ENCODE measurements around the gene DDX49.
A peak's percentile ranks its signal among the peaks of the same experiment; 100 is the strongest.

Gene DDX49

GRCh38 chr19:18871543-18871942 is 48.0 kb upstream of the DDX49 start:
- Histone ChIP-seq H3K4me1 (ENCODE audit: control insufficient read depth in 2 of 2, insufficient read depth in 1 of 2, low read depth in 1 of 2, low read length in 2 of 2) (peaks cover 0 to 3% of the 10 kb centered on the region in 2 donors), H2AK5ac (ENCODE audit: low read depth, low read length) (no peak overlapping the region), H3K27me3 (ENCODE audit: control insufficient read depth in 3 of 3, insufficient read depth in 3 of 3, low read depth in 1 of 3, low read length in 3 of 3) (no peaks in the 10 kb centered on the region), H2BK5ac (ENCODE audit: low read length) (no peak overlapping the region), H3K36me3 (replicated peaks in 1 of 2; ENCODE audit: control insufficient read depth in 2 of 2, insufficient read depth in 2 of 2, low read length in 2 of 2) (peaks cover 14 to 64% of the 10 kb centered on the region in 2 donors), H3K9ac (ENCODE audit: low read depth, low read length, poor library complexity) (no peak overlapping the region), H2BK120ac (ENCODE audit: low read depth, low read length) (no peak overlapping the region), H3K23ac (ENCODE audit: low read depth, low read length, poor library complexity) (no peak overlapping the region), H2AFZ (ENCODE audit: low read length) (no peak overlapping the region), H2BK15ac (ENCODE audit: low read length) (no peak overlapping the region), H3K9me3 (replicated peaks in 1 of 2; ENCODE audit: control insufficient read depth in 2 of 2, insufficient read depth in 1 of 2, low read depth in 1 of 2, low read length in 2 of 2) (peaks cover 0 to 9% of the 10 kb centered on the region in 2 donors), H3K27ac (replicated peaks; ENCODE audit: low read length) (no peak overlapping the region), H3K79me1 (ENCODE audit: low read depth, low read length) (no peaks in the 10 kb centered on the region), H2BK12ac (ENCODE audit: low read length) (no peak overlapping the region), H3K4me3 (ENCODE audit: low read length in 2 of 2) (no peak overlapping the region), H3K4ac (ENCODE audit: low read length) (no peak overlapping the region), H3K18ac (ENCODE audit: low read length) (no peak overlapping the region), H3K4me2 (ENCODE audit: insufficient read depth, low read length, poor library complexity, severe bottlenecking) (no peak overlapping the region), H4K91ac (ENCODE audit: low read depth, low read length, poor library complexity) (no peak overlapping the region), H3K14ac (ENCODE audit: low read length) (no peak overlapping the region), H4K8ac (ENCODE audit: low read depth, low read length) (no peak overlapping the region)
- DNase-seq (ENCODE audit: low spot score), result no peak
- WGBS, 2 donors (ENCODE audit: extremely low coverage in 2 of 2, insufficient read length in 2 of 2, insufficient replicate concordance in 1 of 2), result no CpG with 5 or more reads among the region's 7 CpGs

DNA sequence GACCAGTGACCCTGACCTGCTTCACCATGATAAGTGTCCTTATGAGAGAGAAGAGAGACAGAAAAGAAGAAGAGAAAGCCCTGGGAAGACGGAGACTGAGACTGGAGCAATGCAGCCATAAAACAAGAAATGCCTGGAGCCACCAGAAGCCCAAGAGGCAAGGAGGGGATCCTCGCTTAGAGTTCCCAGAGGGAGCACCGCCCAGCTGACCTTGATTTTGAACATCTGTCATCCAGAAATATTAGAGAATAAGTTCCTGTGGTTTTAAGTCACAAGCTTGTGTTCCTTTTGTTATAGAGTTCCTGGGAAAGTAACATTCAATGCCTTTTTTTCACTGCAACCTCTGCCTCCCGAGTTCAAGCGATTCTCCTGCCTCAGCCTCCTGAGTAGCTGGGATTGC is 43.8 kb upstream of the DDX49 start:
- Histone ChIP-seq H3K23ac (ENCODE audit: low read depth, low read length, poor library complexity) (no peak overlapping the region), H3K4me3 (ENCODE audit: low read length in 2 of 2) (no peak overlapping the region), H2BK120ac (ENCODE audit: low read depth, low read length) (no peak overlapping the region), H2BK15ac (ENCODE audit: low read length) (no peak overlapping the region), H4K91ac (ENCODE audit: low read depth, low read length, poor library complexity) (no peak overlapping the region), H4K8ac (ENCODE audit: low read depth, low read length) (no peak overlapping the region), H3K27me3 (ENCODE audit: control insufficient read depth in 3 of 3, insufficient read depth in 3 of 3, low read depth in 1 of 3, low read length in 3 of 3) (no peaks in the 10 kb centered on the region), H3K18ac (ENCODE audit: low read length) (no peak overlapping the region), H2BK12ac (ENCODE audit: low read length) (no peak overlapping the region), H2BK5ac (ENCODE audit: low read length) (no peak overlapping the region), H3K36me3 (replicated peaks in 1 of 2; ENCODE audit: control insufficient read depth in 2 of 2, insufficient read depth in 2 of 2, low read length in 2 of 2) (peaks cover 25 to 82% of the 10 kb centered on the region in 2 donors), H3K4me1 (ENCODE audit: control insufficient read depth in 2 of 2, insufficient read depth in 1 of 2, low read depth in 1 of 2, low read length in 2 of 2) (peaks cover 0 to 1% of the 10 kb centered on the region in 2 donors), H3K4me2 (ENCODE audit: insufficient read depth, low read length, poor library complexity, severe bottlenecking) (no peak overlapping the region), H3K27ac (replicated peaks; ENCODE audit: low read length) (no peak overlapping the region), H3K9ac (ENCODE audit: low read depth, low read length, poor library complexity) (no peak overlapping the region), H2AFZ (ENCODE audit: low read length) (no peak overlapping the region), H3K4ac (ENCODE audit: low read length) (no peak overlapping the region), H2AK5ac (ENCODE audit: low read depth, low read length) (no peak overlapping the region), H3K14ac (ENCODE audit: low read length) (no peak overlapping the region), H3K79me1 (ENCODE audit: low read depth, low read length) (no peaks in the 10 kb centered on the region), H3K9me3 (replicated peaks in 1 of 2; ENCODE audit: control insufficient read depth in 2 of 2, insufficient read depth in 1 of 2, low read depth in 1 of 2, low read length in 2 of 2) (peaks cover 7 to 24% of the 10 kb centered on the region in 2 donors)
- WGBS, 2 donors (ENCODE audit: extremely low coverage in 2 of 2, insufficient read length in 2 of 2, insufficient replicate concordance in 1 of 2), result no CpG with 5 or more reads among the region's 5 CpGs
- no peak for DNase-seq (ENCODE audit: low spot score)

GRCh38 chr19:18876865-18877264 is 42.6 kb upstream of the DDX49 start:
- Histone ChIP-seq H3K9me3 (replicated peaks in 1 of 2; ENCODE audit: control insufficient read depth in 2 of 2, insufficient read depth in 1 of 2, low read depth in 1 of 2, low read length in 2 of 2) (peaks cover 9 to 24% of the 10 kb centered on the region in 2 donors), H2BK15ac (ENCODE audit: low read length) (no peak overlapping the region), H2BK12ac (ENCODE audit: low read length) (no peak overlapping the region), H3K4ac (ENCODE audit: low read length) (no peak overlapping the region), H3K4me3 (ENCODE audit: low read length in 2 of 2) (no peak overlapping the region), H4K8ac (ENCODE audit: low read depth, low read length) (no peak overlapping the region), H3K79me1 (ENCODE audit: low read depth, low read length) (no peaks in the 10 kb centered on the region), H4K91ac (ENCODE audit: low read depth, low read length, poor library complexity) (no peak overlapping the region), H2AK5ac (ENCODE audit: low read depth, low read length) (no peak overlapping the region), H3K9ac (ENCODE audit: low read depth, low read length, poor library complexity) (no peak overlapping the region), H3K18ac (ENCODE audit: low read length) (no peak overlapping the region), H3K4me2 (ENCODE audit: insufficient read depth, low read length, poor library complexity, severe bottlenecking) (no peak overlapping the region), H3K36me3 (replicated peaks in 1 of 2; ENCODE audit: control insufficient read depth in 2 of 2, insufficient read depth in 2 of 2, low read length in 2 of 2) (peaks cover 33 to 87% of the 10 kb centered on the region in 2 donors), H3K27me3 (ENCODE audit: control insufficient read depth in 3 of 3, insufficient read depth in 3 of 3, low read depth in 1 of 3, low read length in 3 of 3) (no peaks in the 10 kb centered on the region), H2AFZ (ENCODE audit: low read length) (no peak overlapping the region), H3K23ac (ENCODE audit: low read depth, low read length, poor library complexity) (no peak overlapping the region), H3K27ac (replicated peaks; ENCODE audit: low read length) (no peak overlapping the region), H3K4me1 (ENCODE audit: control insufficient read depth in 2 of 2, insufficient read depth in 1 of 2, low read depth in 1 of 2, low read length in 2 of 2) (no peaks in the 10 kb centered on the region), H3K14ac (ENCODE audit: low read length) (no peak overlapping the region), H2BK5ac (ENCODE audit: low read length) (no peak overlapping the region), H2BK120ac (ENCODE audit: low read depth, low read length) (no peak overlapping the region)
- DNase-seq (ENCODE audit: low spot score), result no peak
- no CpG with 5 or more reads among the region's 7 CpGs for WGBS, 2 donors (ENCODE audit: extremely low coverage in 2 of 2, insufficient read length in 2 of 2, insufficient replicate concordance in 1 of 2)

GRCh38 chr19:18878058-18878797 is 41.3 kb upstream of the DDX49 start:
- Histone ChIP-seq H2BK5ac (ENCODE audit: low read length) (no peak overlapping the region), H3K4ac (ENCODE audit: low read length) (peak overlapping the region; percentile 66), H2AK5ac (ENCODE audit: low read depth, low read length) (no peak overlapping the region), H3K18ac (ENCODE audit: low read length) (no peak overlapping the region), H3K27ac (replicated peaks; ENCODE audit: low read length) (no peak overlapping the region), H3K14ac (ENCODE audit: low read length) (no peak overlapping the region), H3K36me3 (replicated peaks in 1 of 2; ENCODE audit: control insufficient read depth in 2 of 2, insufficient read depth in 2 of 2, low read length in 2 of 2) (peaks cover 38 to 91% of the 10 kb centered on the region in 2 donors), H3K4me3 (ENCODE audit: low read length in 2 of 2) (no peak overlapping the region), H3K9ac (ENCODE audit: low read depth, low read length, poor library complexity) (no peak overlapping the region), H3K79me1 (ENCODE audit: low read depth, low read length) (no peaks in the 10 kb centered on the region), H2BK15ac (ENCODE audit: low read length) (no peak overlapping the region), H3K27me3 (ENCODE audit: control insufficient read depth in 3 of 3, insufficient read depth in 3 of 3, low read depth in 1 of 3, low read length in 3 of 3) (no peaks in the 10 kb centered on the region), H4K8ac (ENCODE audit: low read depth, low read length) (peak overlapping the region; percentile 17), H4K91ac (ENCODE audit: low read depth, low read length, poor library complexity) (peak overlapping the region; percentile 43), H3K4me2 (ENCODE audit: insufficient read depth, low read length, poor library complexity, severe bottlenecking) (no peak overlapping the region), H3K23ac (ENCODE audit: low read depth, low read length, poor library complexity) (no peak overlapping the region), H2BK120ac (ENCODE audit: low read depth, low read length) (no peak overlapping the region), H3K9me3 (replicated peaks in 1 of 2; ENCODE audit: control insufficient read depth in 2 of 2, insufficient read depth in 1 of 2, low read depth in 1 of 2, low read length in 2 of 2) (peaks cover 9 to 24% of the 10 kb centered on the region in 2 donors), H3K4me1 (ENCODE audit: control insufficient read depth in 2 of 2, insufficient read depth in 1 of 2, low read depth in 1 of 2, low read length in 2 of 2) (no peaks in the 10 kb centered on the region), H2BK12ac (ENCODE audit: low read length) (no peak overlapping the region), H2AFZ (ENCODE audit: low read length) (no peak overlapping the region)
- no peak for DNase-seq (ENCODE audit: low spot score)
- no CpG with 5 or more reads among the region's 25 CpGs for WGBS, 2 donors (ENCODE audit: extremely low coverage in 2 of 2, insufficient read length in 2 of 2, insufficient replicate concordance in 1 of 2)

All from neuronal stem cell (in vitro differentiated cells).